Activated T-cell treated with anti-CD3 and anti-CD28 coated beads, Interleukin-2, amount 50 U/mL, for 72 hours (primary cell): Measurements from ENCODE around the gene PLA1A. TPM values are rescaled to one million over a fixed set of nuclear protein-coding genes. Genes with fewer than 3 reads are reported as not detected.

Source experiments
- ATAC-seq, 2 donors: fragments of 150-1000 bp; cut with Tn5 transposase; replicated peaks in 1 of 2; 2 replicates each; pipeline ENCODE4 v1.10.0; 2021; ENCODE audit warnings: moderate library complexity in 2 of 2, mild to moderate bottlenecking in 1 of 2
- DNase-seq, 2 donors: peaks; one replicate each; pipeline ENCODE4 v3.0.0; 2021 to 2022; ENCODE audit warnings: mixed read lengths in 1 of 2
- H3K27ac Mint-ChIP-seq: one replicate; pipeline ENCODE4 v1.8.0; 2022; ENCODE audit warnings: mild to moderate bottlenecking, moderate library complexity, mixed read lengths
- H3K27me3 Mint-ChIP-seq: one replicate; pipeline ENCODE4 v1.8.0; 2022; ENCODE audit warnings: low read depth, mixed read lengths
- H3K36me3 Mint-ChIP-seq, 2 donors: one replicate each; pipeline ENCODE4 v1.8.0; 2022; ENCODE audit warnings: mixed read lengths in 2 of 2, mild to moderate bottlenecking in 1 of 2; ENCODE audit not compliant: insufficient read depth in 2 of 2
- H3K4me1 Mint-ChIP-seq: one replicate; pipeline ENCODE4 v1.8.0; 2022; ENCODE audit warnings: low read depth, mixed read lengths
- H3K4me3 Mint-ChIP-seq, 2 donors: one replicate each; pipeline ENCODE4 v1.8.0; 2022; ENCODE audit warnings: mild to moderate bottlenecking in 2 of 2, mixed read lengths in 2 of 2, moderate library complexity in 2 of 2
- H3K9me3 Mint-ChIP-seq, 2 donors: one replicate each; pipeline ENCODE4 v1.8.0; 2022; ENCODE audit warnings: mixed read lengths in 2 of 2
- total RNA-seq, 2 donors: library from RNA; stranded (reverse); gene quantifications; one replicate each; pipeline ENCODE4 v1.2.3, GENCODE V29; 2022

The PLA1A gene
- total RNA-seq, 2 donors from 2014 or later: 0.79 to 1.2 TPM

GRCh38 chr3:119636891-119637611, 39.4 kb downstream of the PLA1A start:
- DNase-seq: no peak
- Mint-ChIP-seq H3K36me3 (peaks cover 9 to 19% of the 10 kb centered on the region in 2 donors), H3K27me3 (no peaks in the 10 kb centered on the region), H3K4me1 (peaks cover 30% of the 10 kb centered on the region), H3K9me3 (peaks cover 4 to 5% of the 10 kb centered on the region in 2 donors), H3K27ac (peak overlapping the region; percentile 4), H3K4me3 (no peak overlapping the region)
- no peak for ATAC-seq

DNA sequence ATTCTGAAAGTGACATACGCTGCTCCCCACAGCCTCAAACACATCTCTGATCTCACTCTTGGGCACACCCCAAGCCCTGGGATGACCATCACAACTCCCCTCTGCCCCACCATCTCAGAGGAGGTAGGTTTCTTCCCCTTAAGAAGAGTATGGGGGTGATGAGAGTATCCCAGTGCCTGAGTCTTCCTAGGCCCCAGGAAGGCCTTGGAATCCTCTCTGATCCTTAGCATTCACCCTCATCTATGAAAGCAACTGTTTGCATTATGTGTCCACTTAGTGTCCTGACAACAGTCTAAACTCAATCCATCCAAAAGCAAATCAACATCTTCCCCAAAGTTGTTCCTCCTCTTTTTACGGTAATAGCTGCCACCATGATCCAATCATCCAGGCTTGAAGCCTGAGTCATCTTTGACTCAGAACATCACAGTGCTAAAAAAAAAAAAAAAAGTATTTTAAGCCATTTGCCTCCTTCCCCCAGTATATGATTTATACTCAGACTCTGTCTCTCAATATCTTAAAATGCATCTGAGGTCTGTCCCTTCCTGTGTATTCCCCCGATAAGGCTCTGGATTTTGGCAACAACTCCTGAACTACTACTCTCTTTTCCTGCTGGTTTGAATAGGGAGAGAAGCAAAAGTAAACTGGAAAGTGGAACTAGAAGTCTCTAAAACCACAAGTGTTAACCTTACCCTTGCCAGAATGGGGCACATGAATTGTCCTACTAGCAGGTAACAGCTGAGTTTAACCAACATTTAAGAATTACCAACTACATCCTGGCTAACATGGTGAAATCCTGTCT, 40.2 kb downstream of the PLA1A start:
- Mint-ChIP-seq H3K4me3 (peak overlapping the region; percentile 55 to 69), H3K27ac (peak overlapping the region; percentile 97), H3K4me1 (peaks cover 38% of the 10 kb centered on the region), H3K36me3 (peaks cover 9 to 19% of the 10 kb centered on the region in 2 donors), H3K27me3 (no peaks in the 10 kb centered on the region), H3K9me3 (peaks cover 4 to 5% of the 10 kb centered on the region in 2 donors)
- ATAC-seq (peak; percentile 46 to 47), DNase-seq (peak; percentile 28)

DNA sequence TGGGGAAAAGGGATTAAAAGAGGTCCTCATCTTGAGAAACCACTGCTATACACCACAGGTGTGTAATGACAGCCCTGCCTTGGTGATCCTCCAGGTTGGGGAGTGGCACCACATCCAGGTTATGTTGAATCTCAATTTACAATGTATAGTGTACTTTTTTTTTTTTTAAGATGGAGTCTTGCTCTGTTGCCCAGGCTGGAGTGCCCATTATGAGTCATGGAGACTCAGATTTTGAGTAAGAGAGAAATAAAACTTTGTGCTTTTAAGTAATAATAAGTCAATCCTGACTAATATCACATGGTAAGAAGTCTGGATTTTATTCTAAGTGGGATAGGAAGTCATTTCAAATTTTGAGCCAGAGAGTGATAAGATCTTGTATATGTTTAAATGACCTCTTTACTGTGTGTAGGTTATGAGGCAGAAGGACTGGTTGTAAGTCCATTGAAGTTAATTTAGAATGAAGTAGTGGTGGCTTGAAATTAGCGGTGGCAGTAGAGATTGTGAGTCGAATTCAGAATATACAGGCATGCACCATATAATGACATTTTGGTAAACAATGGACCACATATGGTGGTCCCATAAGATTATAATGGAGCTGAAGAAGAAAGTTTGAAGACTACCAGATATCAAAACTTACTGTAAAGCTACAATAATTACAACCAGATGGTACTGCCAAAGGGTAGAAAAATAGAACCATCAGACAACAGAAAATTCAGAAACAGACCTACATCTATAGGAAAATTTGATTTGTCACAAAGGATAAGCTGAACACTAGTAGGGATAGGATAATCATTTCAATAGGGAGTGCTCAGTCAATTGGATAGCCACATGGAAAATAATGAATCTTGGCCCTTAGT, 42.0 kb downstream of the PLA1A start:
- peaks cover 4 to 5% of the 10 kb centered on the region in 2 donors for H3K9me3 Mint-ChIP-seq
- DNase-seq (peak; percentile 51), ATAC-seq (peak; percentile 48 to 50)
- H3K4me1 Mint-ChIP-seq: peaks cover 51% of the 10 kb centered on the region
- peaks cover 9 to 19% of the 10 kb centered on the region in 2 donors for H3K36me3 Mint-ChIP-seq
- H3K4me3 Mint-ChIP-seq: peak overlapping the region; percentile 55 to 69
- H3K27me3 Mint-ChIP-seq: no peaks in the 10 kb centered on the region
- peak overlapping the region; percentile 97 for H3K27ac Mint-ChIP-seq

- ATAC-seq (no peak), DNase-seq (no peak)
- Mint-ChIP-seq H3K27ac (no peak overlapping the region), H3K4me1 (peaks cover 51% of the 10 kb centered on the region), H3K9me3 (peaks cover 4 to 5% of the 10 kb centered on the region in 2 donors), H3K27me3 (no peaks in the 10 kb centered on the region), H3K4me3 (no peak overlapping the region), H3K36me3 (peaks cover 9 to 19% of the 10 kb centered on the region in 2 donors)
These were observed 43.7 kb downstream of the PLA1A start for GRCh38 chr3:119641416-119641815.

GRCh38 chr3:119642746-119643473, 45.2 kb downstream of the PLA1A start:
- Mint-ChIP-seq H3K4me3 (peak overlapping the region in 1 of 2 donors; percentile 42), H3K27me3 (no peaks in the 10 kb centered on the region), H3K9me3 (peaks cover 2 to 3% of the 10 kb centered on the region in 2 donors), H3K27ac (peak overlapping the region; percentile 39), H3K36me3 (peaks cover 5 to 17% of the 10 kb centered on the region in 2 donors), H3K4me1 (peaks cover 46% of the 10 kb centered on the region)
- peak in 1 of 2 donors; percentile 19 for DNase-seq
- ATAC-seq: peak; percentile 22 to 31

DNA sequence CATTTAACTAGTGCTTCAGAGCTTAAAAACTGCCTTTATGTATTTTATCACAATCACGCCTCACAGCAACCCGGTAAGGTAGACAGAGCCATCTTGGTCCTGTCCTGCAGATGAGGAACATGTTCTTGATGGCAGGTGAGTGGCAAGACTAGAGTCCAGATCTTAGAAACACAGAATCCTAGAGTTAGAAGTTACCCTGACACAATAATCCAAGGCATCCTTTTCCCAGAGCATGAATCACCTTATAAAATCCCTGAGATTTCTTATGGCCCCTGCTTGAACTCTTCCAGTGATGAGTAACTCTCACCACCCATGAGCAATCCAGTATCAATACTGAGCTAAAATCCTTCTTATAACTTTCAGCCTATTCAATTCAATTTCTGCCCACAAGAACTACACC, 45.8 kb downstream of the PLA1A start:
- peaks cover 40% of the 10 kb centered on the region for H3K4me1 Mint-ChIP-seq
- ATAC-seq (no peak), DNase-seq (no peak)
- H3K27ac Mint-ChIP-seq: peak overlapping the region; percentile 39
- peaks cover 2 to 3% of the 10 kb centered on the region in 2 donors for H3K9me3 Mint-ChIP-seq
- H3K36me3 Mint-ChIP-seq: peaks cover 5 to 17% of the 10 kb centered on the region in 2 donors
- no peaks in the 10 kb centered on the region for H3K27me3 Mint-ChIP-seq
- H3K4me3 Mint-ChIP-seq: peak overlapping the region in 1 of 2 donors; percentile 42

- peaks cover 2 to 3% of the 10 kb centered on the region in 2 donors for H3K9me3 Mint-ChIP-seq
- H3K4me3 Mint-ChIP-seq: no peak overlapping the region
- DNase-seq: no peak
- peaks cover 5 to 17% of the 10 kb centered on the region in 2 donors for H3K36me3 Mint-ChIP-seq
- ATAC-seq: no peak
- H3K27ac Mint-ChIP-seq: no peak overlapping the region
- no peaks in the 10 kb centered on the region for H3K27me3 Mint-ChIP-seq
- H3K4me1 Mint-ChIP-seq: peaks cover 30% of the 10 kb centered on the region
These were observed 46.8 kb downstream of the PLA1A start for GRCh38 chr3:119644481-119644880.

GRCh38 chr3:119645813-119646212, 48.1 kb downstream of the PLA1A start:
- H3K36me3 Mint-ChIP-seq: peaks cover 2 to 7% of the 10 kb centered on the region in 2 donors
- H3K4me3 Mint-ChIP-seq: no peak overlapping the region
- H3K27me3 Mint-ChIP-seq: no peaks in the 10 kb centered on the region
- no peaks in the 10 kb centered on the region for H3K9me3 Mint-ChIP-seq
- ATAC-seq (no peak), DNase-seq (no peak)
- peaks cover 22% of the 10 kb centered on the region for H3K4me1 Mint-ChIP-seq
- no peak overlapping the region for H3K27ac Mint-ChIP-seq

GRCh38 chr3:119647171-119647570, 49.5 kb downstream of the PLA1A start:
- ATAC-seq: no peak
- Mint-ChIP-seq H3K9me3 (no peaks in the 10 kb centered on the region), H3K36me3 (no peaks in the 10 kb centered on the region), H3K27me3 (no peaks in the 10 kb centered on the region), H3K4me1 (peaks cover 20% of the 10 kb centered on the region), H3K4me3 (no peak overlapping the region), H3K27ac (no peak overlapping the region)
- DNase-seq: no peak

DNA sequence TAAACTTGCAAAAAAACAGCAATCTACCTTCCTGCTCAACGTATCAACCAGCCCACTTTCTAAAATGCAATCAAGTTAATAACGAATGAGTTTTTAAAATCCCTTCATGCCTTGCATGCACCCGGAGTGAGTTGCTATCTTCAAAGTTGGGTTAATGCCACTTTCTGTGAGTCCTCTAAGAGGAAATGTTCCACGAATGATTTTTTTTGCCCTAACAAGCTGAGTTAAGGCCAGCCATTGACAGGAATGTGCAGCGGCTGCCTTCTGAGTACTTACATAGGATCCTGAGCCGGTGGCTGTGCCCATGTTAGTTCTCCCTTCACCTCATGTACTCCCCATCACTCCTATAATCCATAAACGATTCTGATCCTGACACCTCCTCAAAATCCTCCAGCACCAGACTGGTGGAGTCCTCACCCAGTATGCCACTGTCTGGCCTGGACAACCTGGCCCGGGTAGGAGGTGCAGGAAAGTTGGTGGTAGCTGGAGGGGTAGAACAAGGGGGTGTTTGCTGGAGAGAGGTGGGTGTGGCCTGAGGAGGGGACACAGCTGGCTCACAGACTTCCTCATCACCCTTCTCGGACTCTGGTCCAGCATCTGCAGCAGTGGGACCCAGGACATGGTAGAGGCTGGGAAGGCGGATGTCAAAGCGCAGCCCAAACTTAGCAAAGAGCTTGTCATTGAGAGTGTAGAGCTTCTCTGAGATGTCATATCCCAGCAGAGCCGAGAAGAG, 50.3 kb downstream of the PLA1A start:
- Mint-ChIP-seq H3K9me3 (no peaks in the 10 kb centered on the region), H3K36me3 (no peaks in the 10 kb centered on the region), H3K4me1 (peaks cover 11% of the 10 kb centered on the region), H3K4me3 (no peak overlapping the region), H3K27me3 (no peaks in the 10 kb centered on the region), H3K27ac (no peak overlapping the region)
- no peak for DNase-seq
- ATAC-seq: no peak

DNA sequence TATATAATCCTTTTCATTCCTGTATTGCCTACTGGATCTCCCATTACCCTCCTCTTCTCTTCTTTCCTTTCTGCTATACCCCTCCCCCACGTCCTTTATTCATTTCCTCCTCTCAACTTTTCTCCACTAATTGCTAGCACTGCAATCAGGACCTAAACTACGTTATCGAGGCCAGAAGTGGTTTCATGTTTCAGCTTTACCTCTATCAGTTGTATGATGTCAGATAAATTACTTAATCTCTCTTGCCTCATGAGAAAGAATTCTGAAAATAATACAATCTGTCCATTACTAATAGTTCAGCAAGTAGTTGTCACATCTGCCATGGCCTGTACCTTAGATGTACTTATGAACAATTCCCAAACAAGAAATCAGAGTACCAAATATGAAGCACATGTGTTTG, 52.1 kb downstream of the PLA1A start:
- no peaks in the 10 kb centered on the region for H3K27me3 Mint-ChIP-seq
- no peak overlapping the region for H3K4me3 Mint-ChIP-seq
- no peak overlapping the region for H3K27ac Mint-ChIP-seq
- no peak for DNase-seq
- H3K4me1 Mint-ChIP-seq: no peaks in the 10 kb centered on the region
- no peaks in the 10 kb centered on the region for H3K36me3 Mint-ChIP-seq
- ATAC-seq: no peak
- no peaks in the 10 kb centered on the region for H3K9me3 Mint-ChIP-seq
